Stimulated activated CD4-positive, alpha-beta T cell treated with anti-CD3 and anti-CD28 coated beads, Interleukin-4, amount 100 ng/mL, for 48 hours (primary cell): ENCODE measurements around the gene SLC17A9.

ENCODE experiments used
- DNase-seq, 2 donors: peaks; one replicate each; pipeline ENCODE4 v3.0.0-alpha.2; 2020; ENCODE audit warnings: low read depth in 2 of 2

The SLC17A9 gene

DNA sequence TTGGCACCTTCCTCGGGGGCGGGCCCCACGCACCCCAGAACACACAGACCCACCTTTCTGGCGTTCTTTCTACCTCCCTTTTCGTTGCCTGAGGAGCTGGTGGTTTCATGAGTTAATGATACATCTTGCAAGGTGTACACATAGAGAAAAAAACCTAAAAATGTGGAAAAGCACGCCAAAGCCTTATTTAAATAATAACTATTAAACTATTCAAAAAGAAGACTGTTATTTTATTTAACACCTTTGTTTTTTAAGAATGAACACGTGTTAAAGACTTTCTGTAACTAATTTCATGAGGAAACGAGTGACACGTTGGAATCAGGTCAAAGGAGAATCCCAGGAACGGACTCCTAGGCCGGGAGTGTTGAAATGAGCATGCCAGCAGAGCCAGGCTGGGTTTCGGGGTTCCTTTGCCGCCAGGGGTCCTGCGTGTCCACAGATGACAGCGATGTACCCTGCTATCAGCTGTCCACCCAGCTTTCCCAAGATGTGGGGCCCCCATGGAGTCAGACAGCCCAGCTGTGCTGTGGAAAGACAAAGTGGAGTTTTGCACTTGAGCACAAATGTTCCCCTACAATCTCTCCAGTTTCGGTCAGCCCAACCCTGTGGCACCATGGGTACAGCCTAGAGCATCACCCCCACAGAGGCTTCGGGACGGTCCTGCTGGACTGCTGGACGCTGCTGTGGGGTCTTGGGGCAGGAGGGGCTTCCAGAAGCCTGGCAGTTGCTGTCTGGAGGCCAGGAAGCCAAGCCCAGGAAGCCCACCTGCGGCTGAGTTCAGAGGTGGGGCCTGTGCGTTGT lies 16.1 kb downstream of the SLC17A9 start:
- DNase-seq = no peak

DNA sequence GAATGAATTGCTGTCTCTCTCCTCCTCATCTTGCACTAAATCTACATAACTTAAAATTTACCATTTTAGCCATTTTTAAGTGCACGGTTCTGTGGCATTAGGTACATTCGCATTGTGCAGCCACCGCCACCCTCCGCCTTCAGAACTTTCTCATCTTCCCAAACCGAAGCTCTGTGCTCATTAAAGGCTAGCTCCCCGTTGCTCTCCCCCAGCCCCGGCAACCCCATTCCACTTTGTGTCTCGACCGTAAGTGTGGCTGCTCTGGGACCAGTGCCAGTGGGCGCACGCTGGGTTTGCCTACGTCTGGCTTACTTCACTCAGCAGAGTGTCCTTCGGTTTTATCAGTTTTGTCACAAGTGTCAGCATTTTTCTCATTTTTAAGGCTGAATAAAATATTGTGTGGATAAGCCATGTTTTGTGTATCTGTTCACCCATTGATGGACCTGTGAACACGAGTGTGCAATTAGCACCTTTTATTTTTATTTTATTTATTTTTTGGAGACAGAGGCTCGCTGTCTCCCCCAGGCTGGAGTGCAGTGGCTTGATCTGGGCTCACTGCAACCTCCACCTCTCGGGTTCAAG lies 16.8 kb downstream of the SLC17A9 start:
- DNase-seq = no peak

GRCh38 chr20:62969939-62970306 lies 17.4 kb downstream of the SLC17A9 start:
- DNase-seq = no peak

DNA sequence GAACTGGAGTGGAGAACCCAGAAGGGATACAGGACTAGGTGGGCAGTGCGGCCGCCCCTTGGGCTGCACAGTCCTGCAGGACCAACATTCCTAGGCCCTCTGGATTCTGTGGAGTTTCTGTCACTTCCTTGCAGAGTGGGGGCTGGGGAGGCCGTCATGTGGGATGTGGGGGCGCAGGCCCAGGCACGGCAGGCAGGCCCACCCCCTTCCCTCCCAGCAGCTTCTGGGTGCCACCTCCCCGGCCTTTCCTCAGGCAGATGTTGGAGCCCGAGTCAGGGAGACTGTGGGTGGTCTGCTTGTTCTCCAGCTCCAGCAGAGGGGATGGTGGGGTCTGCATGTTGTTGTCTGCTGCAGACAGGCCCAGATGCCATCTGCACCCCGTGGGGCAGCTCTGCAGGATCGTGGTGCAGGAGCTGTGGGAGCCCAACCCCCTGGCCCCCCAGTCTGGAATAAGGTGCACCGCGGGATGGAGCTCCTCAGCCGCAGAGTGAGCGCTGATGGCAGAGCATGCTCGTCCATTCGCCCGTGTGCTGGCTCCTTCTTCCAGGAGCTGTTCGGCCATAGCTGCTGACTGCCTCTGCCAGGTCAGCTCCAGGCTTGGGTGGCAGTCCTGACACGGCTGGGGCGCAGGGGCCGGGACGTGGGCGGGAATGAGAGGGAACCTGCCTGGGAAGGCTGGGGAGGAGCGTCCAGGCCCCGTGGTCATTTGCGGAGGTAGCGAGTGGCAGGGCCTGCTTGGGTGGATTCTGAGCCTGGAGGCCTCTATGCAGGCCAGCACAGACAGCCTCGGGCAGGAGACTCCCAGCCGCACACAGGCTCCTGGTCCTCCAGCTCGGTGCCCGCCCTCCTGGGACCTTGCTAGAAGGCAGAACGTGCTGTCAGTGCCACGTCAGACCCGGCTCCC lies 18.1 kb downstream of the SLC17A9 start:
- DNase-seq = no peak

- no peak for DNase-seq
Observed at GRCh38 chr20:62971211-62971949, 18.9 kb downstream of the SLC17A9 start.

DNA sequence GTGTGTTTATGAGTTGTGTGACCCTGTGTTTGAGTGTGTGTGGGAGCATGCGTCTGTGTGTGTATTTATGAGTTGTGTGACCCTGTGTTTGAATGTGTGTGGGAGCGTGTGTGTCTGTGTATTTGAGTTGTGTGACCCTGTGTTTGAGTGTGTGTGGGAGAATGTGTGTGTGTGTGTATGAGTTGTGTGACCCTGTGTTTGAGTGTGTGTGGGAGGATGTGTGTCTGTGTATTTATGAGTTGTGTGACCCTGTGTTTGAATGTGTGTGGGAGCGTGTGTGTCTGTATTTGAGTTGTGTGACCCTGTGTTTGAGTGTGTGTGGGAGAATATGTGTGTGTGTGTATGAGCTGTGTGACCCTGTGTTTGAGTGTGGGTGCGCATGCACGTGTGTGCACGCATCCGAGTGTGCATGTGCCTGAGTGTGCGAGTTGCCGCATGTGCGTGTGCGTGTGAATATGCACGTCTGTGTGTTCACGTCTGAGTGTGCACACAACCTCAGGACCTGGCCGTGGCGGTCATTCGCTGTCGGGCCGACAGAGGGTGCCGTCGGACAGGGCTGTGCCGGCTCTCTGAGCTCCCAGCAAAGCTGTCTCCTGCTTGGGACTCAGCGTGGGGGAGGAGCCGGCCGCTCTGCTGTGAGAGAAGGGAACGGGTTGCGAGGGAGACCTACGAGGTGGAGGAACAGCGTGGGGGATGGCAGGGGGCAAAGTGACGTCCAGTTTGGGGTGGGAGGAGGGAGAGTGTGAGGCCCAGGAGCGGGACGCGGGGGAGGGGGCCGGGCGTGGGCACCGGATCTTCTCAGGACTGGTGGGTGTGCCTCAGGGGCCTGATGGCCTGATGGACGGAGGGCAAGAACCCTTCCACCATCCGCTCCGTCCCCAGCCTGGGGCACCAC lies 19.7 kb downstream of the SLC17A9 start:
- peak; percentile 82 to 88 for DNase-seq

GRCh38 chr20:62972845-62973745 lies 20.6 kb downstream of the SLC17A9 start:
- DNase-seq = no peak

GRCh38 chr20:62975251-62975760 lies 22.8 kb downstream of the SLC17A9 start:
- no peak for DNase-seq

GRCh38 chr20:62975812-62976508 lies 23.5 kb downstream of the SLC17A9 start:
- no peak for DNase-seq

DNA sequence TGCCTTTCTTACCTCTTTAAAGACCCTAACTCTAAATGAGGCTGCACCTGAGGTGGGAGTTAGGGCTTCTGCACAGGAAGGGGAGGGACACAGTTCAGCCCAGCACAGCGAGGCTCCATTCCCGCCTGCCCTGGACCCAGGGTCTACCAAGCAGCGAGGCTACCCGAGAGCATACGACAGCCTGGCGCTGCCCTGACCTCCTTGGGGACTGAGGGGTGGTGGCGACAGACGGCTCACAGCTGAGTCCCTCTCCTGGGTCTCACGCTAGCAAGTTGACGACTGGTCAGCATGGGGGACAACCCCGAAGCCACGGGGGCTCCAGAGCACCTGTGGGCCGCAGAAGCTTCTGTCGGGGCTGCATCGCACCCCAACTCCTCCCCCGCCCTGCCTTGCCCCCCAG lies 24.4 kb downstream of the SLC17A9 start:
- DNase-seq = no peak

DNA sequence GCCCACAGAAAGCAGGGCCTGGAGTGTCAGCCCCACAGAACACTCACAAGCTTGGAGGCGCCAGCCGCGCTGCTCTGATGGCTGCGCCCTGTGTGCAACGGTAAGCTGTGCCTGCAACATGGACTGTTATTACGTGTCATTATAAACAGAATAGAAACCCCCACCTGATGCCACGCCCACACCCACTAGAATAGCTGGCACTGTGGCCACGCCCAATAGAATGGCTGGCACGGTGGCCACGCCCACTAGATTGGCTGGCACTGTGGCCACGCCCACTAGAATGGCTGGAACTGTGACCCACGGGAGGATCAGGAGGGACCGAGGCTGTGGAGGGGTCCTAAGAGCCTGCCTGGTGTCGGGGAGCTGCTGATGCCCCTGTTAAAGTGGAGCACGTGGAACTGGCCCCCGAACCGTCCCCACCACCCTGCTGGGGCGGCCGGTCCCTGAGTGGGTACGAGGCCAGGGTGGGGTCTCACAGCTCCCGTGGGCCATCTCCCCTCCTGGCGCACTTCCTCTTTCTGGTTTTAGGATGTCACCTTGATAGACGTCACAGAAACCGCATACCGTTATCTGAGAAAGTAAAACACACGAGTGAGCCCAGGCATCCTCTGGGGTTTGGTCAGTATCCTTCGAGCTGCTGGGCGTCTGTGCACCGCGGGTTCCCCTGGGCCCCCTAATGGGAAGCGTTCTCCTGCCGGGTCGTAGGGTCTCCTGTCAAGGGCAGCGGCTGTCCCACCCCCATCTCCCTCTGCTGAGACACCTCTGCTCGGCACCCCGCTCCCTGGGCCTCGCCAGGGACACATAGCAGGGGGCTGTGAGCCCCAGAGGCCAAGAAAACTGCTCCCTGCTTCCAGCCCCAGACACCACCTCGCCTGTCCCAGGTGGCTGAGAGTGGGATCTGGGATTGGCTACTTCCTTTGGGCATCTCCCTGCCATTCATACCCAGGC lies 25.4 kb downstream of the SLC17A9 start:
- DNase-seq = peak; percentile 69 to 71

DNA sequence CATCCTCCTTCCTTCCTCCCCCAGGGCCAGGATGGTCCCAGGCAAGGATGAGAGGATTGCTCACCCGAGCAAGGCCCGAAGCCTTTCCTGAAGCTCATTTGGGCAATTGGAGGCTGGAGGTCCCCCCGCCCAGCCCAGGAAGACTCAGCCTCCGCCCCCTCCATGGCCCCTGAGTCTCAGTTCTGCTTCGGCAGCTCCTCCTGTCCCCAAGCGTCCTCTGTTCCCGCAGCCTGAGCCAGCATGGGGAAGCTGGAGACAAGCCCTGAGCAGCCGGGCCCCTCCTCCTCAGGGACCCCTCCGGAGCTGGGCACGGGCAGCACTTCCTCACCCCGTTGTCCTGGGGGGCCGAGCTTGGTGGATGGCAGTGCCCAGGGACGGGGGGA lies 26.0 kb downstream of the SLC17A9 start:
- no peak for DNase-seq

GRCh38 chr20:62979310-62979709 lies 26.8 kb downstream of the SLC17A9 start:
- DNase-seq = no peak

DNA sequence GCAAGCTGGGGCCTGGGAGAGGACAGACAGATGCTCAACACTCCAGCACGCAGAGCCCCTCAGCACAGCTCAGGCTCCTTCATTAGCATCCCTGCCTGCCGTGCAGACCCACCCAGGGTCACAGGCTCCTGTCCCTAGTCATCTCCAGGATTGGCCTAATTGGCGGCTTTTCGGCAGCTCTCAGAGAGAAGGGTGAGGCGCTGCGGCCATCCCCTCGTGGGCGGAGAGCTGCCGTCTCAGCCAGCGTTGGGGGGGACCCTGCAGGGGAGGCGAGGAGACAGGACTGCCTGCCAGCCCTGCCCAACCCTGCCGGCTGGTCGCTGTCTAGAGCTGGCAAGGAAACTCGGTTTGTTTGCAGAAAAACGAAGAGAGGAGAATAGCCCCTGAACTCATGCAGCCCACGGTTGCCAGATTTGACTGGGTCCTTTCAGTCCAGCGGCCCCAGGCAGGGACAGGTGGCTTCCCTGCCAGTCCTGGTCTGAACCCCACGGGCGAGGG lies 27.4 kb downstream of the SLC17A9 start:
- no peak for DNase-seq

DNA sequence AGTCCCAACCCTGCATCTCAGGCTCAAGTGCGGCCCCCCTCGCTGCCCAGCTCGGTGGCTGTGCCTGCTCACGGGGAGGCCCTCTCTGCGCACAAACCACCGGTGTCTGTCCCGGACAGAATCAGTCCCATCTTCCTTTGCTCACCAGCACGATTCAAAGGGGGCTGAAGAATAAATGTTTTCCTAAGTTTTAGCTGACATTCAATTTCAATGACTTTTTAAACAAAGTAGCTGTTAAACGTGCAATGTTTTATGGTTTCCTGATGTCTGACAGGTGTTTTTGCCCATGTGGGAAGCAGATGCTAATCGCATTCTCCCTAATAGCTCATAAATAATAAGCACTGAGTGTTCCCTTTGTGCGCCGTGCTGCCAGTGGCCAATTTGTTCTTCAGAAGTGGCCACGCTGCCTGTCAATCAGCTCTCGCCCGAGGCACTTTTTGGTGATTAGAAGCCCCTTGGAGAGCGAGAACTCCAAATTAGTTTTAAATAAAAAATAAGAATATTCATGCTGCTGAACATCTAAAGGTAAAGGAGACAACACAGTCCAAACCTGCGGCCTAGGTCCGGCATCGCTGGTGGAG lies 28.0 kb downstream of the SLC17A9 start:
- no peak for DNase-seq

- peak in 1 of 2 donors; percentile 21 for DNase-seq
Observed at GRCh38 chr20:62980970-62981369, 28.5 kb downstream of the SLC17A9 start.
